Non-pigmented ciliary epithelial cell (primary cell): ENCODE results near the gene DNAJC10.

Source experiments
- DNase-seq: peaks from one replicate; pipeline ENCODE4 v3.0.0-alpha.2; 2010; ENCODE audit warnings: low read depth

The DNAJC10 gene

DNA sequence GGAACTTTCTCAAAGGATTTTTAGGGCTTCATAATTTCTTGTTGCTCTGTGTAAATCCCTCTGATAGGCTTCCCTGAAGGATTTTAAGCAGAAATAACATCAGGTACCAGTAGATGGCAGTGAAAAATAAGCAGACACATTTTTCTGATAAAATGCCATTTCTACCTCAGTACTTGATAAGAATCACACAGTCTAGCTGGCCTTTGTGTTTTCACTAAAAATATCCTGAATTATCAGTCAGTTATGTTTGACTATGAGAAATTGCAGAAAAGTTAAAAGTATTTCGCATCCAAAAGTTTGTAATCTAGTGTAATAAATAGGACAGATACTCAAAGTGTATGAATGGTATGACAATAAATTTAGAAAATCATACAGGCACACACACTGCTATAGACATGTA, 68.7 kb downstream of the DNAJC10 start:
- no peak for DNase-seq

DNA sequence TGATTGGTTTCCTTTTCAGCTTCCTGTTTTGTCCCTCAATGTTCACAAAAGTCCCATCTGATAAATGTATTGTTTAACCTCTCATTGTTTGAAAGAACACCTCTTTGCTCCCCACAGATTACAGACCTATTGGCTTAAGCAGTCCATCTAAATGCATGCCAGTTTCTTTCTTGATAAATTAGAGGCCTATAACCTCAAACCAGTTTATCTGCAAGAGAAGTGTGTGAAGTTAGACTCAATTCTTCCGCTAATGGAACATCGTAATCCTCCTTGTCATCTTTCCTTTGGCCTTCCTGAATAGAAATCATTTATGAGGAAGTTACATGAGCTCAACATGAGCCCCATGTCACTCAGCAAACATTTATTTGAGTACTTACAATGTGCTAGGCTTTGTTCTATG, 76.4 kb downstream of the DNAJC10 start:
- DNase-seq, result no peak

DNA sequence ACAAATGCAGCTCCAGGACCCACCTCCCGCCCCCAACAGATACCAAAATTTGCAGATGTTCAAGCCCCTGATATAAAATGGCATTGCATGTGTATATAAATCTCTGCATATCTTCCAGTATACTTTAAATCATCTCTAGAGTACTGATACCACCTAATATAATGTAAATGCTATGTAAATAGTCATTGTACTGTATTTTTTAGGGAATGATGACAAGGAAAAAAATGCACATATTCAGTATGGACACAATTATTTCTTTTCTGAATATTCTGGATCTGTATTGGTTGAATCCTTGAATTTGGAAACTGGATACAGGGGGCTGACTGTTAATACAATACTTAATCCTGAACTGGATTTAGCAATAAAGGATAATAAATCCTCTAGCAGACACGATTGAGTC, 82.7 kb downstream of the DNAJC10 start:
- DNase-seq, result no peak

DNA sequence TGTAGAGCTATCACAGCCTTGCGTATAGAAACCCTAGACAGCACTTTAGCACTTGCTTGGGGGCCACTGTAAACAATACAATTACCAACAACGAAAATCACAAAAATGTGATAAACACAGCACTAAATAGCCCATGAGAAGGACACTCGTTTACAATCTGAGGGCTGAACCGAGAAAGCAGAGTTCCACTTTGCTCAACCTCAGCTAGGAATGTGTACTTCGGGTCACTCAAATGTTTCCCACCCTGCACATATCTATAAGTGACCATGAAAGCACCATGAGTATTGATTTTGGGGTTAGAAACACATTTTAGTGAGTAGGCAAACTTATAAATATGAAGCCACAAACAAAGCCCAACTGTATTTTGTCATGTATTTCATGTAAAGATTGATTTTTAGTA, 88.1 kb downstream of the DNAJC10 start:
- no peak for DNase-seq

DNA sequence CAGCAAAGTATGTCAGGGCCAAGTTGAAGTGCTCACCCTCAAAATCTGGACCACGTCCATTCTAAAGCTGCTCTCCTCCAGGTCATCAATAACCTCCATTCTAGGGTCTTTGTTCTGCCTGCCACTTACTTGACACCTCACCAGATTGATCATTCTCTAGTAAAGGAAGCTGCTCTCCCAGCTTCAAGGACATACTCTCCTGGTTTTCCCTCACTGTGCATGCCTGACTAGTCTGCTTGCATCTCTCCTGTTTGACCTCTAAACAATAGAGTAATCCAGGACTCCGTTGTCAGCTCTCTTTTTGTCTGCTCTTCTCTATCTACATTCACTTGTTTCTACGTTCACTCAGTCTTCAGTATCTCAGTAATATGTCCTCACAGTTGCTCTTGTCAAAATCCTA, 91.3 kb downstream of the DNAJC10 start:
- DNase-seq, result no peak

DNA sequence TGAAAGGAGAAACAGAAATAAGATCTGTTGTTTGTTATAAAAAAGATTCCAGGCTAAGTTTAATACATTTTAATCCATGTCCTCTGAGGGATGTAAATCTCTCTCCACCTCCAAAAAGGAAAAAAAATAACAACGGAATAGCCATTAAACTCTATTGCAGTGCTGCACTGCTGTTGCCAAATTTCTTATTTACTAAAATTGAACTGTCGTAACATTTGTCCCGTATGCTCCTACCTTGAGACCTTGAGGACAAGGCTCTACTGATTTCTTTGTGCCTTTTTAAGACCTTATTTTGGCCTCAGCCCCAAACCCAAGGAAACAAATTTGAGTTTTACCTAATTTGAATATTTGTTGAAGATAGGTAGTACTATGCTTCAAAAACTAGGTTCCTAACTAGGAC, 94.0 kb downstream of the DNAJC10 start:
- no peak for DNase-seq

DNA sequence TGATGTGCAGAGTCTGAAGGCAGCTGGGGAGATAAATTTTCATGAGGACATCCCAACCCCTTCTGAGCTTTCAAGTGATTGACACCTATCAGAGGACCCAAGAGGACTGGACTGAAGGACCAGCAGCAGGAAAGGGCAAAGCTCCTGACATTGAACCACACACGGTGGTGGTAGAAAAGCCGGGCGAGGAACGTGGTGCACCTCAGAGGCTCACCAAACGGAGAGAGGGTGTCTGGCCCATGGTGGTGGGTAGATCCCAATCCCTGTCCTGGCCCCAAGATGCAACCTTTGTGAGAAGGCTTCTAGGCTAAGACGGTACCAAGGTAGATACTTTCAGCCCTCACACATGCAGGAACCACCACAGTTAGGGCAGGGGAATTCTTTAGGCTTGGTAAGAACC, 98.3 kb downstream of the DNAJC10 start:
- DNase-seq, result no peak

DNA sequence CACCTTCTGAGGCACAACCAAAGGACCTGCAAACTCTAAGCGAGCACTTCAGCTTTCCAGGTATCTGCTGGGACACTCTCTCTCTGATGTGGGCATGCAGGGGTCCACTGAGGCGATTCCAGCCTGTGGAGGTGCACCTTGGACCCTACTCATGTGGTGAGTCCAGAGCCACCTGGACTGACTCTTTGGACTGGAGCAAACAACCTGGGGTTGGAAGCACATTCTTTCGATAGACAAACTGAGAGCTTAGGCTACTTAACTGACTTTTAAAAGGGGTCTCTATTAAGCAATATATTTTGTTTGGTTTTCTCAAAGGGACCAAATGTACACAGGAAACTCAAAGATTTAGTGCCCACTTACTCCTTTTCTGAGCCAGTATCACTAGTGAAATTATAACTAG, 98.7 kb downstream of the DNAJC10 start:
- no peak for DNase-seq

DNA sequence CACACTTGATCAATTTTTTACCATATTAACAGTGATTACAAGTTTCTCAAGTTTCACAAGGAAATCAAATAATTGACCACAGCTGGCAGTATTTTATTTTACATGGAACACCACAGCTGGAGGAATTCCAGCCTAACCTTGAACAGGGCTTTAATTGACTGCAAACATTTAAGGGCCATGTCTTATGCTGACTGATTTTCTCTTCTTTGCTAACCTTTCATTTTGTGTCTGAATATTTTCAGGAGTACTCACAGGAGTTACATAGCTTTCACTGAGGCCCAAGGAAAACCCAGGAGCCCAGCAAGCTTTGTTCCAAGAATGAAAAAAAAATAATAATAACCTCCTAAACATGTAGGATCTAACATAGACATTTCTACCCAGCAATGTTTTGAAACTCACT, 100.8 kb downstream of the DNAJC10 start:
- DNase-seq, result peak; percentile 8

DNA sequence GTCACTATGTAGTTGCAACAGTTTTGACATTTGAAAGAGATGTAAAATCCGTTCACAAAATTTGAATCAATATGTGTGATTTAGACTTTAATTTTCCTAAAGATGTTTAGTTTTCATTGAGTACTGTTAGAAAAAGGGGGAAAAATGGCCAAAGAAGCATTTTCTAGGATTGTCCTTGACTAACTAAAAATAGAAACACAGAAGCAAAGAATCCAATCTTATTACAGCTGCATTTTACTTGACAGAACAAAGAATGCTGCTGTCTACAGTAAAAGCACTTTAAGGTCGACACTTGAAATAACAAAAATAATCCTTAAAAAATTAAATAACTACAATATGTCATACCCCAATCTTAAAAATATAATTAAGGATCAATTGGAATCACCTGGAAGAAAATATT, 101.5 kb downstream of the DNAJC10 start:
- no peak for DNase-seq

DNA sequence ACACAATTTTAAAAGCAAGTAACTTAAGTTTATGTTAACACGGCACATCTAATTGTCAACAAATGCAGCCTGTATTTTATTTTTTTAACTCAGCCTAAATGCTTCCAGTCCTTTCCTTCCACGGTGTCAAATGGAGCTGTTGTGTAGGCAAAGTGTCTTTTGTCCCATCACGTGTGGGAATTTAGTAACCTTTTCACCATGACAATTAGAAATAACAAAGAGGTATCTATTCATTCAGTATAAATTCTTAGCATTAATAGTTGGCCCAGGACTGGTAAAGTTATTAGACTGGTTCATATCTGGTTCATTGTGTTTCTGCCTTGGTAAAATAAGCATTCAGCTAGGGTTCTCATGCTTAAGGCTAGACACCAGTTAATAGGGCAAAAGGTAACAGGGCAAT, 102.4 kb downstream of the DNAJC10 start:
- DNase-seq, result no peak

DNA sequence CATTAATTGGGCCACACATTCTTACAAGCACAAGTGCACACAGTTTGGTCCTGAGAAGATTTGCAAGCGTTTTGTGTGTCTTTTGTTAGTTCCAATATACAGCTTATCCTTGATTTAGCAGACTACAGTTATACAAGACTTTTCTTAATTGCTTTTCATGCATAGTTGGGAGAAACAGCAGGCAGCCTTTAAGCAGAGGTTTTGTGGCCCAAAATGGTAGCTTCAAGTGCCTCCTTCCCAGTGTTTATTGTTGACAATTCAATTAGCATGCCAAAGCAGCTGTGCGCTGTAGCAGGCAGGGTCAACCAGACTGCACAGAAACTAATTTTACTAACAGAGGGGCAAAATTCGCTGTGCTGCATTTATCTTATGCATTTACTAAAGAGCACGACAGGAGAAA, 102.9 kb downstream of the DNAJC10 start:
- no peak for DNase-seq

DNA sequence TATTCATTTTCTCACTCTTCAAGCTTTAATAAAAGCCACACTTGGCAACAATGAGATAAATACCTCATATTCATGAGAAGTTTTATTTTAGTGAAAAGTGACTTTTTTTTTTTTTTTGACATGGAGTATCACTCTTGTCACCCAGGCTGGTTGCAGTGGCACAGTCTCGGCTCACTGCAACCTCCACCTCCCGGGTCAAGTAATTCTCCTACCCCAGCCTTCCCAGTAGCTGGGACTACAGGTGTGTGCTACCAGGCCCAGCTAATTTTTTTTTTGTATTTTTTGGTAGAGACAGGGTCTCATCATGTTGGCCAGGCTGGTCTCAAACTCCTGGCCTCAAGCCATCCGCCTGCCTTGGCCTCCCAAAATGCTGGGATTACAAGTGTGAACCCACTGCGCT, 103.4 kb downstream of the DNAJC10 start:
- DNase-seq, result no peak

DNA sequence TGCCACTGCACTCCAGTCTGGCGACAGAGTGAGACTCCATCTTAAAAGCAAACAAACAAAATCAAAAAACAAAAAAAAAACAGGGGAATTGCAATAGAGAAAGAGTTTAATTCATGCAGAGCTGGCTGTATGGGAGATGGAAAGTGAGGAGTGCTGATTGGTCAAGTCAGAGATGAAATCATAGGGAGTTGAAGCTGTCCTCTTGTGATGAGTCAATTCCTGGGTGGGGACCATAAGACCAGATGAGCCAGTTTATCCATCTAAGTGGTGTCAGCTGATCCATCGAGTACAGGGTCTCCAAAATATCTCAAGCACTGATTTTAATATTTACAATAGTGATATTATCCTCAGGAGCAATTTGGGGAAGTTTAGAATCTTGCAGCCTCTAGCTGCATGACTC, 105.1 kb downstream of the DNAJC10 start:
- DNase-seq, result no peak

DNA sequence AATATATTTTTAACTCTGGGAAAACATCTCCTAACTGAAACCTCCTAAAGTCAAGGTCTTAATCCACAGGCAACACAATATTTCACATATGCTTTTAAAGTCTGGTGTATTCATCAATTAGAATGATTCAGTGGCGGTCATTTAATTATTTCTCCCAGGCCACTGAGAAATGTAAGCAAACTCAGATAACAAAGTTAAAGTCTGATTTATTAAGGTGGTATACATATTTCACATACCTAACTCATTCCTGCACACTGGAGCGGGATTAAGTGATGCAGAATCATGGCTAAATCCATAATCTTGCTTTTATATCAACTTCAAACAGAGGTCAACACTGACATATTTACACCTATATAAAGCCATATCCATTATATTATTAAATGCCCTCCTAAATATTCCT, 106.7 kb downstream of the DNAJC10 start:
- no peak for DNase-seq

DNA sequence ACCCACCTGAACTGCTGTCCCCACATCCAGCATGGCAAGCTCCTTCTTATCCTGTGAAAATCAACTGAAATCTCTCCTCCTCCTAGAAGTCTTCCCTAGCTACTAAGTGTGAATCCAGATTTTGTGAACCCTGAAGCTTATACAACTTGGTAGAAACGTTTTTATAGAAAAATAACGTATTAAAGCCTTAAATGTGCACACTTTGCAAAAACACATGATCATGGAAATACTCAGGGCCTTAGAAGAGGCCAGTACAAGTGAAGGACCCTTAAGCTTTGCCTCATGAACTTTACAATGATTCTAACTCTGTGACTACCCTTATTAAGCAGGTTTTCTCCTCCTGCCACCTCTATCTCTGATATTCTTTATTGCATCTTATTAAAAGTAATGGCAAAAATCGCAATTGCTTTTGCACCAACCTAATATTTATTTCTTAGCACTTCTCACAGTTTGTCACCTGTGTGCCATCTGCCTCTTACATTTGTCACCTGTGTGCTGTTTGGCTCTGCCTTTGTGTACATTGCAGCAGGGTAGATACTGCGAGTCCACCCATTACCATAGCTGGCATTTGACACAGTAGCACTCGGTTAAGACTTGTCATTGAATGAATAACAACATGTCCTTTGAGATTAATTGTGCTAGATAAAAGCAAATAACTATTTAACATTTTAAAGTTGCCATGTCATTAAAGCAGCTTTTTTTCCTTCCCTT, 108.2 kb downstream of the DNAJC10 start:
- no peak for DNase-seq

DNA sequence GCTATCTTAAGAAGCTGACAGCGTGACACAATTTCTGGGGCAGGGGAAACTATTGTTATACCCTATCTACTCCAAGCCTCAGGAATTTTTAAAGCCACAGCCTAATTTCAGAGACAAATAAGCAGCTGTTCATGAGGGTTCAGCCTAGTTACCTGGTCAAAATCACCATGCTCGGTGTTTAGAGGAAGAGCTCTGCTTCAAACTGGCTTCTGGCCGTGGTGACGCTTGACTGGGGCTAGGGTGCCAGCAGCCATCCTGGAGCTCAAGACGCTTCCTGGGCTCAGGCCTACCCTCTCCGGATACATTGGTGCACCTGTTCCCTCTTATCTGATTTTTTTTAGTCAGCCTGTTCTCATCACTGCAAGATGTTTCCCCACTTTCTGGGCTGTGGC, 108.7 kb downstream of the DNAJC10 start:
- DNase-seq, result no peak

DNA sequence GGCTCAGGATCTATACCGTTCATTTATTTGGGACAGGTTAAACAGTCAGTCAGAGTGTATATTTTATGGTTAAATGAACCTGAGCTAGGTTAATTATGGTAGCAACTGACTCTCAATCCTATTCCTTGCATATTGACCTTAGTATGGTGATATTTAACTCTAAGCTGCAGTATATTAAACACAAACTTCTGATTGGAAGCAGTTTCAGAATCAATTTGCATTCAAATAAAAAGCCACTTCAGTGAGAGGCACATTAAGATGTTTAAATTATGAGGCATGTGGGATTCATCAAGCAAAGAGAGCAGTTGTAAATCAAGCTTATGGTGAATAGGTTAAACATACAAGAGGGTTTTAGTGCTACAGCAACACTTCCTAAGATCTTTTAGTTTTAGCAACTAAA, 110.0 kb downstream of the DNAJC10 start:
- DNase-seq, result no peak

DNA sequence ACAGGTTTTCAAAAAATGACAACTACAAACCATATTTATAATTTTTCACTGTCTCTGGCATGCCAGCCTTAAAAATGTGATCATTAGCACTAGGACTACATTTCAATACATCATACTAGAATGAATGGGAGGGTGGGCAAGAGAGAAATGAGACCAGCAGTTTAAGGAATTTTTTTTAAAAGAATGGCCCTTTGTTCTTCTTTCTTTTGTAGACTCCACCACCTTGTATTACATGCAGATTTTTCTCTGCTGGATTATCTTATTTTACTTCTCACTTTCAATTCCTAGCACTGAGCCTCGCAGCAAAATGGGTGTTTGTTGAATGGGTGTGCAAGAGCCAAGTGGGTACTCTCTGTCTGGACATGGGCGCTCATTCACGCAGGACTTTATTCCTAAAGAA, 110.4 kb downstream of the DNAJC10 start:
- DNase-seq, result no peak

DNA sequence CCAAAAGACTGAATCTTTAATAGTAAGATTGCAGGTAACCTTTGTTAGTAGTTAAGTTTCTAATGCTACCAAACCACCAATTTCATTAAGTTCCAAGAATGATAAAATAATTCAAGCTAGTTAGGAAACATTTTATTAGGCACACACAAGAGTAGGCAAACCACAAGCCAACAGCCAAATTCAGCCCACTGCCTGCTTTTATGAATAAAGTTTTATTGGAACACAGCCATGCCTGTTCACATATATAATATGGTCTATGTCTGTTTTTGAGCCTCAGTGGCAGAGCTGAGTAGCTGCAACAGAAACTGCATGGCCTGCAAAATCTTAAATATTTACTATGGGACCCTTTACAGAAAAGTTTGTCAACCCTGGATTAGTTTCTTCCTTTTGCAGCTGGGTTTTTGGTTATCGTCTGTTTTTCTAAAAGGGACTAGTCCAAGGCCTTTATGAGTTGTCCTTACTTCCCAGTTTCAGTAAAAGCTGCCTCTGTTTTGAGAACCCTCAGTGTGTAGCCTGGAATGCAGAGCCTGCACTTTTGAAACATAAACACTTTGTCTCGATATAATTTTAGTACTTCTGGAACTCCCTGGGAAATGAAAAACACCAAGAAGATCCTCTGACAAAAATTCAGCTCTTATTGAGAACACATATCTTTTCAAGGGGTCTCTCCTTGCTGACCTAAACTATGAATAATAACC, 111.3 kb downstream of the DNAJC10 start:
- DNase-seq, result no peak

DNA sequence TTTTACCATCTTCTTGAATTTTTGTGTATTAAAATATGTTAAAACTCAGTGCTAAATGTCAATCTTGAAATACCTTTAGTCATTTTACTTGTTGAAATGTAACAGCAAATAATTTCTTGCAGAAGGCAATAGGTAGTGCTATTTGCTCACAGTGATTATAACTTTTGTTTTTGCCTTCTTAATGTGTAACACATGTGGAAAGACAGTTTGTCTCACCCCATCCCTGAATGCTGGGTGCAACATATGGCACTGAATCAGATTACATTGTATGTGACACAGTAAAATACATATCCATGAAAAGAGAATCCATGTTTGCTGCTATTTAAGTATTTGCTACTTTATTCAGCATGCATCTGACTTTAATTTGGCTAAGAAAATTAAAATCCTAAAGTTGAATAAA, 115.0 kb downstream of the DNAJC10 start:
- DNase-seq, result no peak

DNA sequence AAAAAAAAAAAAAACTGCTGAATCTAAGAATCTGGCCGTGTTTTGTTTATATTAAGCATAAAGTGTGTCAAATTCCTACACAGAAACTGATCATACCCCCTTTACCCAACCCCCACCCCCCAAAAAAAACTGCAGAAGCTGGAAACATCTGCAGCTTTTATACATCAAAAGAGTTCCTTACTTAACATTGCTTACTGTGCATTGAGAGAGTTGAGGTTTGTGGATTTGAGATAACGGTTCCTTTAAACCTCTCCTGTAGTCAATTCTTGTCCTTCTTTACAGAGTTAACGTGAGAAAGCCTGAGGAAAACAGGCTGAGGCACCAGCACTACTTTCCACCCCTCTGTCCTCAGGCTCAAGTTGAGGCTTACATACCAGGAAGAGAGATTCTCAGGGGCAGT, 115.9 kb downstream of the DNAJC10 start:
- no peak for DNase-seq

DNA sequence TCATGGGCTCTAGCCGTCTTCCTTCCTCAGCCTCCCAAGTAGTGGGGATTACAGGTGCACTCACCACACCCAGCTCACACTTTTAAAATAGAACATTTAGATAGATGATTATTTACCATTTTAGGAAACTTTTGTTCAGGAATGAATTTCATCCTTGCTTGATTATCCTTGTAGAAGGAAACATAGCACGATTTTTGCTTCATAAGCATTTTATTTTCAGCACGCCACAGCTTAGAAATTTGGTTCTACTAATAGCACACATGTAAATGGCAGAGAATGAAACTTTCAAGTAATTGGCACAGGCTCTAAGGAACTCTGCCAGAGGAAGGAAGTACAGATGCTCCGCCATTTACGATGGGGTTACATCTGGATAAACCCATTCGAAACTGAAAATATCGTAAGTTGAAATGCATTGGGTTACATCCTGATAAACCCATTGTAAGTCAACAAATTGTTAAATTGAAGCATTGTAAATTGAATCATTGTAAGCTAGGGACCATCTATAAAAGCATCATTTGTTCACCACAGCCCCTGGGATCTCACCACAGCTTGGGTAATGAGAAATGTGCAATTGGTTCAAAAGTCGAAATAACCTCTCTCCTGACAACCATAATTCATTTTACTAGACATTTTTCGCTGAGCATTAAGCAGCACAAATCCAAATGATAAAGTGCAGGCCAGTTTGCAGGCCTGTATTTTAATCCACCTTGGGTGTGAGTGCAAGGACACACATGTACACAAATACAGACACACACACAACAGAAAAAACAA, 117.2 kb downstream of the DNAJC10 start:
- no peak for DNase-seq
